ENCODE measurements around the gene DNAH3.

GRCh38 chr16:21009815-21010214 lies 140.8 kb downstream of the DNAH3 start:
- TF ChIP-seq CTCF (IDR thresholded peaks at IDR 0.05; ENCODE audit: low read length) = no peak
- TF ChIP-seq EZH2 (IDR thresholded peaks at IDR 0.05; ENCODE audit: borderline replicate concordance, low read length) = no peak

Measured in OCI-LY1 (cell line).